A673 (cell line): ENCODE data around the gene PARP8. TPM values are rescaled to one million over a fixed set of nuclear protein-coding genes. Genes with fewer than 3 reads are reported as not detected.

Experiments
- BruUV-seq: library from RNA; stranded (reverse); fragments of 400-500 nt; replicated peaks from 2 replicates; lab custom pipeline; 2021; lab: Mats Ljungman, UMichigan
- CTCF ChIA-PET: fragments of 300-600 bp; sonication (Branson Sonifier 250); formaldehyde crosslinking; loops from one replicate; lab custom pipeline; 2022; ENCODE audit warnings: antibody characterized with exemption; lab: Charles Lee
- POLR2A ChIA-PET: fragments of 300-600 bp; sonication (Branson Sonifier 250); formaldehyde crosslinking; loops from one replicate; lab custom pipeline; 2022; ENCODE audit warnings: antibody characterized with exemption; ENCODE audit not compliant: low non-redundant PET; lab: Charles Lee
- DNase-seq: peaks from one replicate; pipeline ENCODE4 v3.0.0-alpha.2; 2015; ENCODE audit warnings: low spot score
- H3K27ac ChIP-seq: fragments of 200-600 bp; sonication (generic); 2 replicates; pipeline ENCODE4 v1.5.1; 2016; ENCODE audit warnings: mixed run types, low read depth, mild to moderate bottlenecking, mixed read lengths, antibody characterized with exemption, low read length; ENCODE audit not compliant: poor library complexity, severe bottlenecking
- H3K27me3 ChIP-seq: fragments of 200-600 bp; sonication (generic); replicated peaks from 2 replicates; pipeline ENCODE4 v1.6.1; 2017; ENCODE audit warnings: mixed run types, low read depth, mild to moderate bottlenecking, mixed read lengths, antibody characterized with exemption, low read length; ENCODE audit not compliant: insufficient read depth, poor library complexity
- H3K36me3 ChIP-seq: fragments of 200-600 bp; sonication (generic); 2 replicates; pipeline ENCODE4 v1.6.1; 2016; ENCODE audit warnings: mixed run types, mild to moderate bottlenecking, mixed read lengths, antibody characterized with exemption, low read length; ENCODE audit not compliant: insufficient read depth, poor library complexity, severe bottlenecking
- H3K4me1 ChIP-seq: fragments of 200-600 bp; sonication (generic); 2 replicates; pipeline ENCODE4 v1.6.1; 2017; ENCODE audit warnings: mixed run types, mild to moderate bottlenecking, mixed read lengths, antibody characterized with exemption, low read length; ENCODE audit not compliant: insufficient read depth, poor library complexity, severe bottlenecking
- H3K4me3 ChIP-seq: fragments of 200-600 bp; sonication (generic); 2 replicates; pipeline ENCODE4 v1.5.1; 2016; ENCODE audit warnings: low read depth, mixed run types, mild to moderate bottlenecking, mixed read lengths, low read length; ENCODE audit not compliant: poor library complexity, severe bottlenecking
- H3K9me3 ChIP-seq: fragments of 200-600 bp; sonication (generic); 2 replicates; pipeline ENCODE4 v1.6.1; 2016; ENCODE audit warnings: mixed run types, low read depth, mild to moderate bottlenecking, mixed read lengths, antibody characterized with exemption, low read length; ENCODE audit not compliant: poor library complexity, severe bottlenecking
- CTCF ChIP-seq: fragments of 300-800, 200-600 bp; sonication (generic); conservative IDR thresholded peaks from 2 replicates; pipeline ENCODE4 v1.5.1; 2017; ENCODE audit warnings: low read depth, mild to moderate bottlenecking, antibody characterized with exemption, low read length, moderate library complexity, mixed read lengths
- EZH2 ChIP-seq: fragments of 200-600 bp; sonication (generic); IDR thresholded peaks from 2 replicates; pipeline ENCODE4 v1.6.1; 2017; ENCODE audit warnings: borderline replicate concordance, low read depth, mild to moderate bottlenecking, mixed read lengths, antibody characterized with exemption, low read length; ENCODE audit not compliant: poor library complexity, severe bottlenecking
- intact Hi-C: fragments of 100-400 bp; cut with micrococcal nuclease; formaldehyde crosslinking; loops from one replicate; pipeline ENCODE4 v1.10.0; 2022; ENCODE audit not compliant: unreplicated experiment
- total RNA-seq: library from RNA; stranded (reverse); gene quantifications from 2 replicates; pipeline ENCODE4 v1.2.3, GENCODE V29; 2021

Gene PARP8
- total RNA-seq, 1 experiment from 2014 or later: 18.0 TPM

DNA sequence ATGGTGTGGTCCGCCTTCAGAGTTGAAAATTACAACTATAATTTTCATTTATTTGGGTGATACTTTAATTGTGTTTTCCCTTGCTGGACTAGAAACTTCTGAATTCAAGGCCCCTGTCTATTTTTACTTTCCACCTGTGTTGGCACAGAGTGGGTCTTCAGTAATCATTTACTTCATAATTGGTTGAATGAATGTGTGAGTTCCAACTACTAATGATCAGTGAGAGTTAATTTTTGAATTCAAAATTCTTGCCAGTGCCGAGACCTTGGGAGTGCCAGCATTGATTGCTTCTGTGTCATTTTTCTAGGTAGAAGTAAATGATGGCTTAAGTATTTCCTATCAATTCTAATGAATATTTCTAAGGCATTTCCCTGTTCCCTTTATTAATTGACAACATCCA is 61.4 kb downstream of the PARP8 start:
- no peaks in the 10 kb centered on the region for H3K4me1 ChIP-seq
- intact Hi-C loops: no loop called here
- POLR2A ChIA-PET: no interaction called here

DNA sequence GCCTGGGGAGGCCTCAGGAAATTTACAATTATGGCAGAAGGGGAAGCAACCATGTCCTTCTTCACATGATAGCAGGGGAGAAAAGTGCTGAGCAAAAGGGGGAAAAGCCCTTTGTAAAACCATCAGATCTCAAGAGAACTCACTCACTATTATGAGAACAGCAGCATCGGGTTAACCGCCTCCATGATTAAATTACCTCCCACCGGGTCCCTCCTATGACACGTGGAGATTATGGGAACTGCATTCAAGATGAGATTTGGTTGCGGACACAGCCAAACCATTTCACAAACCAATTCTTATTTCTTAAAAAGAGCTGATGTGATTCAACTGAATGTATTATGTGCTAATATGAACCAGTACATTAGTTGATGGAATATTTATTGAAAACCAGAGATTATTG is 63.9 kb downstream of the PARP8 start:
- peak; percentile 40 for DNase-seq
- Histone ChIP-seq H3K27me3 (no peaks in the 10 kb centered on the region), H3K4me3 (no peak overlapping the region), H3K27ac (no peak overlapping the region), H3K36me3 (no peaks in the 10 kb centered on the region), H3K9me3 (no peaks in the 10 kb centered on the region), H3K4me1 (no peaks in the 10 kb centered on the region)
- no peak for TF ChIP-seq CTCF
- no peak for TF ChIP-seq EZH2
- no TSS peak for BruUV-seq
- CTCF ChIA-PET: no interaction called here
- POLR2A ChIA-PET: no interaction called here
- intact Hi-C loops: no loop called here

More for the DNA sequence above, 61.4 kb downstream of the PARP8 start:
- TF ChIP-seq EZH2: no peak
- no peak for TF ChIP-seq CTCF
- no TSS peak for BruUV-seq
- no peak overlapping the region for H3K27ac ChIP-seq
- H3K9me3 ChIP-seq: no peaks in the 10 kb centered on the region
- no peaks in the 10 kb centered on the region for H3K27me3 ChIP-seq
- CTCF ChIA-PET: no interaction called here
- no peak overlapping the region for H3K4me3 ChIP-seq
- no peaks in the 10 kb centered on the region for H3K36me3 ChIP-seq
- no peak for DNase-seq

DNA sequence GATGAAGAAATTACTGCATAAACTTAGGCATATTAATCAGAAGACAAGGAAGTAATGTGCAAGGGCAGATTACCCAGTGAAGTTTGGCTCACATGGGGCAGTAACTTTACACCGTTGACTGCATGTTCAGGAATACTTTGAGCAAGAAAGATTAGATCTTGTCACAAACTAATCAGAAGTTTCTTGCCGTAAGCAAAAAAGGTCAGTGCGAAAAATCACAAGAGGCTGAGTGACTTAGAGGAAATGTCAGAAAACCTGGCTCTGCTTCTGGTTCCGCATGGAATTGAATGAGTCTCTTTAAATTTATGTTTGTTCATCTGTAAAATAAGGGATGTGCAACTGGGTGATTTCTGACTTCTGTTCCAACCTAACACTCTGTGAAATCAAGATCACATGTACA is 64.4 kb downstream of the PARP8 start:
- no peaks in the 10 kb centered on the region for H3K9me3 ChIP-seq
- H3K4me3 ChIP-seq: no peak overlapping the region
- intact Hi-C loops: no loop called here
- no TSS peak for BruUV-seq
- POLR2A ChIA-PET: no interaction called here
- no peaks in the 10 kb centered on the region for H3K4me1 ChIP-seq
- DNase-seq: no peak
- H3K36me3 ChIP-seq: no peaks in the 10 kb centered on the region
- CTCF ChIA-PET: no interaction called here
- no peaks in the 10 kb centered on the region for H3K27me3 ChIP-seq
- TF ChIP-seq CTCF (no peak), EZH2 (no peak)
- H3K27ac ChIP-seq: no peak overlapping the region
